B cell (primary cell): ENCODE results near the gene TUBA3E.

Experiments used
- CTCF ChIP-seq: fragments of 200-600 bp; IDR thresholded peaks from one replicate; pipeline ENCODE4 v1.8.0; 2022; ENCODE audit warnings: antibody characterized with exemption, mild to moderate bottlenecking
- EZH2 ChIP-seq: IDR thresholded peaks from 2 replicates; pipeline ENCODE4 v1.6.1; 2012; ENCODE audit warnings: borderline replicate concordance, low read depth, mild to moderate bottlenecking, moderate library complexity, low read length; ENCODE audit not compliant: insufficient read depth, poor library complexity, severe bottlenecking

GRCh38 chr2:130243359-130243758 is 45.1 kb upstream of the TUBA3E start:
- TF ChIP-seq CTCF (no peak), EZH2 (no peak)
